Muscle of leg (tissue), 16 donors: Measurements from ENCODE around the gene CD37. TPM values are rescaled to one million over a fixed set of nuclear protein-coding genes. Genes with fewer than 3 reads are reported as not detected.
"Not testable (repeated sequence)": the region's sequence is repeated elsewhere in the genome, so short reads cannot be mapped to it uniquely, and the experiment has no call there.

Source experiments
- DNase-seq: peaks from one replicate; pipeline ENCODE4 v3.0.0; 2013
- H3K27ac ChIP-seq: one replicate; pipeline ENCODE4 v1.5.1; 2013; ENCODE audit warnings: mild to moderate bottlenecking, low read length, control low read depth
- H3K27me3 ChIP-seq: one replicate; pipeline ENCODE4 v1.6.1; 2013; ENCODE audit warnings: low read length; ENCODE audit not compliant: control insufficient read depth, insufficient read depth
- H3K36me3 ChIP-seq: one replicate; pipeline ENCODE4 v1.6.1; 2013; ENCODE audit warnings: low read length; ENCODE audit not compliant: control insufficient read depth, insufficient read depth
- H3K4me1 ChIP-seq: one replicate; pipeline ENCODE4 v1.6.1; 2013; ENCODE audit warnings: low read length; ENCODE audit not compliant: control insufficient read depth, insufficient read depth
- H3K4me3 ChIP-seq: one replicate; pipeline ENCODE4 v1.5.1; 2013; ENCODE audit warnings: low read length, control low read depth
- H3K9me3 ChIP-seq: replicated peaks from 2 replicates; pipeline ENCODE4 v1.6.1; 2013; ENCODE audit warnings: low read depth, low read length; ENCODE audit not compliant: control insufficient read depth
- WGBS: methylation state at CpG from one replicate; pipeline ENCODE4 v1.1.5; 2013; ENCODE audit warnings: missing lambda C conversion rate; ENCODE audit not compliant: insufficient coverage; 5-methylcytosine and 5-hydroxymethylcytosine counted together
- long read RNA-seq, 11 donors: transcript quantifications; one replicate each; lab custom pipeline, GENCODE V29; 2026
- polyA plus RNA-seq, 8 donors: library from polyadenylated mRNA; unstranded; fragments of 120-200 nt; gene quantifications; one replicate each; pipeline versions ENCODE4 v1.2.1 to v1.2.3, GENCODE V29; 2013; ENCODE audit warnings: inconsistent platforms in 1 of 8, low replicate concordance in 1 of 8; ENCODE audit not compliant: insufficient read length in 8 of 8, insufficient read depth in 1 of 8
- total RNA-seq: library from RNA; stranded (reverse); fragments of 120-200 nt; gene quantifications from one replicate; pipeline ENCODE4 v1.2.4, GENCODE V29; 2013

Gene CD37
- 1.1 TPM for total RNA-seq
- polyA plus RNA-seq: 10 to 100 TPM; 15.3 to 27.7 (median 22.9) TPM
- long read RNA-seq, donor 1, partial matches to known transcripts: 38 of 38 reads
- long read RNA-seq, donor 1, other reads (novel, unspliced or antisense): 0 of 38 reads
- long read RNA-seq, donor 2: 0 reads
- long read RNA-seq, donor 3, partial matches to known transcripts: 6 of 18 reads
- long read RNA-seq, donor 3, other reads (novel, unspliced or antisense): 9 of 18 reads
- long read RNA-seq, donor 4, partial matches to known transcripts: 48 of 50 reads
- long read RNA-seq, donor 4, other reads (novel, unspliced or antisense): 0 of 50 reads
- long read RNA-seq, donor 5, partial matches to known transcripts: 0 of 3 reads
- long read RNA-seq, donor 5, other reads (novel, unspliced or antisense): 0 of 3 reads
- long read RNA-seq, donor 6, partial matches to known transcripts: 39 of 75 reads
- long read RNA-seq, donor 6, other reads (novel, unspliced or antisense): 32 of 75 reads
- long read RNA-seq, donor 7: 0 reads
- long read RNA-seq, donor 8, partial matches to known transcripts: 0 of 1 reads
- long read RNA-seq, donor 8, other reads (novel, unspliced or antisense): 0 of 1 reads
- long read RNA-seq, donor 9: 0 reads
- long read RNA-seq, donor 10, partial matches to known transcripts: 0 of 1 reads
- long read RNA-seq, donor 10, other reads (novel, unspliced or antisense): 0 of 1 reads
- long read RNA-seq, donor 11, partial matches to known transcripts: 68 of 72 reads
- long read RNA-seq, donor 11, other reads (novel, unspliced or antisense): 0 of 72 reads

- Histone ChIP-seq H3K27ac (no peak within 1 kb of the TSS), H3K4me3 (peak within 1 kb of the TSS; percentile 15), H3K4me1 (peaks cover 20% of the 10 kb centered on the region), H3K27me3 (peaks cover 21% of the 10 kb centered on the region), H3K9me3 (no peaks in the 10 kb centered on the region), H3K36me3 (peaks cover 2% of the 10 kb centered on the region)
- 52% methylated on average over 7 of the region's 13 CpGs for WGBS
- DNase-seq: no peak
Observed at GRCh38 chr19:49335071-49335783, at the start of gene CD37. Gene CD37, plus strand, starts transcription at chr19:49335406. Its CDS starts 135 bp downstream, at chr19:49335541.

GRCh38 chr19:49287141-49287770 lies 48.0 kb upstream of the CD37 start:
- Histone ChIP-seq H3K27ac (no peak overlapping the region), H3K4me3 (no peak overlapping the region), H3K36me3 (no peaks in the 10 kb centered on the region), H3K4me1 (no peaks in the 10 kb centered on the region), H3K9me3 (no peaks in the 10 kb centered on the region), H3K27me3 (peaks cover 2% of the 10 kb centered on the region)
- no peak for DNase-seq
- no CpG with 5 or more reads among the region's 2 CpGs for WGBS

GRCh38 chr19:49288205-49288604 lies 47.0 kb upstream of the CD37 start:
- not testable (repeated sequence) for H3K36me3 ChIP-seq, H3K4me1 ChIP-seq, H3K9me3 ChIP-seq, H3K4me3 ChIP-seq, H3K27ac ChIP-seq, H3K27me3 ChIP-seq, DNase-seq
- WGBS: 92% methylated on average over 4 of the region's 4 CpGs

GRCh38 chr19:49289286-49289685 lies 45.9 kb upstream of the CD37 start:
- H3K4me1 ChIP-seq, H3K27ac ChIP-seq, H3K4me3 ChIP-seq, H3K27me3 ChIP-seq, H3K36me3 ChIP-seq, DNase-seq, H3K9me3 ChIP-seq: not testable (repeated sequence)
- WGBS: no CpG with 5 or more reads among the region's 2 CpGs

- WGBS: 100% methylated on average over 3 of the region's 3 CpGs
- DNase-seq: no peak
- Histone ChIP-seq H3K27ac (no peak overlapping the region), H3K9me3 (no peaks in the 10 kb centered on the region), H3K36me3 (no peaks in the 10 kb centered on the region), H3K4me1 (no peaks in the 10 kb centered on the region), H3K27me3 (no peaks in the 10 kb centered on the region), H3K4me3 (no peak overlapping the region)
Observed at GRCh38 chr19:49290517-49290916, 44.7 kb upstream of the CD37 start.

GRCh38 chr19:49294401-49294800 lies 40.8 kb upstream of the CD37 start:
- Histone ChIP-seq H3K9me3 (no peaks in the 10 kb centered on the region), H3K27me3 (no peaks in the 10 kb centered on the region), H3K4me1 (no peaks in the 10 kb centered on the region), H3K36me3 (no peaks in the 10 kb centered on the region), H3K4me3 (no peak overlapping the region), H3K27ac (no peak overlapping the region)
- no peak for DNase-seq
- 90% methylated on average over 2 of the region's 6 CpGs for whole genome bisulfite sequencing

- Histone ChIP-seq H3K36me3 (no peaks in the 10 kb centered on the region), H3K4me1 (no peaks in the 10 kb centered on the region), H3K27ac (no peak overlapping the region), H3K27me3 (no peaks in the 10 kb centered on the region), H3K9me3 (no peaks in the 10 kb centered on the region), H3K4me3 (no peak overlapping the region)
- no peak for DNase-seq
- no CpG with 5 or more reads among the region's 8 CpGs for WGBS
Observed at GRCh38 chr19:49295208-49295880, 39.9 kb upstream of the CD37 start.

- Histone ChIP-seq H3K9me3 (no peaks in the 10 kb centered on the region), H3K27me3 (no peaks in the 10 kb centered on the region), H3K4me3 (no peak overlapping the region), H3K4me1 (peaks cover 6% of the 10 kb centered on the region), H3K27ac (no peak overlapping the region), H3K36me3 (no peaks in the 10 kb centered on the region)
- no CpG with 5 or more reads among the region's 3 CpGs for WGBS
- no peak for DNase-seq
Observed at GRCh38 chr19:49297403-49297802, 37.8 kb upstream of the CD37 start.

GRCh38 chr19:49298653-49299052 lies 36.6 kb upstream of the CD37 start:
- not testable (repeated sequence) for H3K36me3 ChIP-seq, H3K27ac ChIP-seq, H3K4me1 ChIP-seq, H3K27me3 ChIP-seq, DNase-seq, H3K9me3 ChIP-seq, H3K4me3 ChIP-seq
- WGBS: 60% methylated on average over 1 of the region's 3 CpGs
